SK-N-MC (cell line): ENCODE measurements around the gene FAM47E.

ENCODE experiments used
- EZH2 ChIP-seq: fragments of 200-600 bp; sonication (generic); IDR thresholded peaks from one replicate; pipeline ENCODE4 v1.6.1; 2017; ENCODE audit warnings: antibody characterized with exemption
- FOXP2 ChIP-seq: optimal IDR thresholded peaks from 2 replicates; pipeline ENCODE3; 2011; ENCODE audit warnings: mild to moderate bottlenecking, moderate library complexity; ENCODE audit not compliant: insufficient read depth; ENCODE audit errors: extremely low read length, control extremely low read depth
- POLR2AphosphoS5 ChIP-seq: IDR thresholded peaks from 2 replicates; pipeline ENCODE4 v1.6.1; 2012; ENCODE audit warnings: mild to moderate bottlenecking, low read depth, low read length, borderline replicate concordance

GRCh38 chr4:76305971-76306881 lies 54.7 kb downstream of the FAM47E start, which contains the start of gene STBD1:
- TF ChIP-seq EZH2: no peak
- 0 out of 2 replicates have a peak, but pooled peaks have one; percentile 40 for TF ChIP-seq POLR2AphosphoS5
- TF ChIP-seq FOXP2: no peak
